Fibroblast of the aortic adventitia (primary cell): Measurements from ENCODE around the gene PLEKHG7. TPM values are rescaled to one million over a fixed set of nuclear protein-coding genes. Genes with fewer than 3 reads are reported as not detected.
"Not testable (repeated sequence)": the region's sequence is repeated elsewhere in the genome, so short reads cannot be mapped to it uniquely, and the experiment has no call there.

Source experiments
- DNase-seq: peaks from one replicate; pipeline ENCODE4 v3.0.0-alpha.2; 2010; ENCODE audit warnings: low read depth
- H3K4me3 ChIP-seq: 2 replicates; pipeline ENCODE4 v1.5.1; 2011; ENCODE audit warnings: low read depth, mild to moderate bottlenecking, control low read depth, low read length, moderate library complexity
- CTCF ChIP-seq: IDR thresholded peaks from 2 replicates; pipeline ENCODE4 v1.5.1; 2011; ENCODE audit warnings: mild to moderate bottlenecking, low read length, control low read depth, inconsistent platforms; ENCODE audit not compliant: insufficient read depth
- total RNA-seq: library from RNA; depleted of rRNA; stranded (reverse); fragments of >200 nt; gene quantifications from 2 replicates; pipeline ENCODE4 v1.2.3, GENCODE V29; 2012; ENCODE audit warnings: low replicate concordance

Gene PLEKHG7
- total RNA-seq, 1 donor: not detected

GRCh38 chr12:92661269-92661668 is 41.5 kb upstream of the PLEKHG7 start:
- DNase-seq: no peak
- no peak overlapping the region for H3K4me3 ChIP-seq
- no peak for TF ChIP-seq CTCF

- no peak for DNase-seq
- H3K4me3 ChIP-seq: no peak overlapping the region
- TF ChIP-seq CTCF: no peak
Observed at GRCh38 chr12:92665496-92665895, 37.3 kb upstream of the PLEKHG7 start.

GRCh38 chr12:92668739-92669138 is 34.0 kb upstream of the PLEKHG7 start:
- TF ChIP-seq CTCF: no peak
- no peak for DNase-seq
- no peak overlapping the region for H3K4me3 ChIP-seq

- DNase-seq: not testable (repeated sequence)
Observed at GRCh38 chr12:92671524-92671923, 31.3 kb upstream of the PLEKHG7 start.

GRCh38 chr12:92673756-92674155 is 29.0 kb upstream of the PLEKHG7 start:
- no peak for TF ChIP-seq CTCF
- H3K4me3 ChIP-seq: no peak overlapping the region
- DNase-seq: no peak

More at GRCh38 chr12:92671524-92671923, 31.3 kb upstream of the PLEKHG7 start:
- not testable (repeated sequence) for H3K4me3 ChIP-seq

GRCh38 chr12:92674500-92674899 is 28.3 kb upstream of the PLEKHG7 start:
- H3K4me3 ChIP-seq: no peak overlapping the region
- no peak for DNase-seq
- TF ChIP-seq CTCF: no peak

- no peak overlapping the region for H3K4me3 ChIP-seq
- DNase-seq: no peak
- no peak for TF ChIP-seq CTCF
Observed at GRCh38 chr12:92675092-92675865, 27.5 kb upstream of the PLEKHG7 start.
